HepG2 (cell line): ENCODE measurements around the gene COQ6. TPM values are rescaled to one million over a fixed set of nuclear protein-coding genes. Genes with fewer than 3 reads are reported as not detected.

Experiments
- CSRNP1 ChIP-seq: sonication (generic); formaldehyde crosslinking; IDR thresholded peaks from 2 replicates; pipeline ENCODE4 v1.8.1; 2023; ENCODE audit warnings: mild to moderate bottlenecking, missing genetic modification reagents
- ELF4 ChIP-seq: sonication (generic); formaldehyde crosslinking; IDR thresholded peaks from 2 replicates; pipeline ENCODE4 v1.5.0; 2020; ENCODE audit warnings: missing genetic modification reagents, mild to moderate bottlenecking, moderate library complexity, borderline replicate concordance
- ESRRA ChIP-seq: sonication (generic); formaldehyde crosslinking; IDR thresholded peaks from 2 replicates; pipeline ENCODE4 v1.5.1; 2020; ENCODE audit warnings: mild to moderate bottlenecking, low read depth, missing genetic modification reagents
- FOXA1 ChIP-seq, 2 experiments: fragments of 450-650 bp in 1 of 2; sonication (generic) in 1 of 2; formaldehyde crosslinking in 1 of 2; IDR thresholded peaks; 2 replicates each; pipeline versions ENCODE4 v1.4.0 to v1.6.1; 2016 to 2020; ENCODE audit warnings: missing genetic modification reagents in 1 of 2
- GATA4 ChIP-seq: sonication (generic); IDR thresholded peaks from 2 replicates; pipeline ENCODE4 v1.6.1; 2016; ENCODE audit warnings: antibody characterized with exemption, low read depth, borderline replicate concordance
- GATAD2A ChIP-seq: IDR thresholded peaks from 2 replicates; pipeline ENCODE4 v1.6.1; 2016
- HDAC1 ChIP-seq: sonication (generic); formaldehyde crosslinking; IDR thresholded peaks from 2 replicates; pipeline ENCODE4 v1.5.1; 2020; ENCODE audit warnings: mild to moderate bottlenecking, missing genetic modification reagents
- HDAC6 ChIP-seq: fragments of 200-600 bp; sonication (generic); IDR thresholded peaks from 2 replicates; pipeline ENCODE4 v1.7.0; 2017; ENCODE audit warnings: mild to moderate bottlenecking, antibody characterized with exemption, low read length, low read depth
- IKZF1 ChIP-seq: fragments of 450-650 bp; IDR thresholded peaks from 2 replicates; pipeline ENCODE4 v1.7.1; 2016
- MTF1 ChIP-seq: sonication (generic); formaldehyde crosslinking; IDR thresholded peaks from 2 replicates; pipeline ENCODE4 v1.5.0; 2020; ENCODE audit warnings: missing genetic modification reagents
- NPAS2 ChIP-seq: sonication (generic); formaldehyde crosslinking; IDR thresholded peaks from 2 replicates; pipeline ENCODE4 v1.8.0; 2022; ENCODE audit warnings: mild to moderate bottlenecking, missing genetic modification reagents, borderline replicate concordance
- PTBP1 ChIP-seq: fragments of 200-400 bp; formaldehyde crosslinking; IDR thresholded peaks from 2 replicates; pipeline ENCODE4 v1.6.1; 2018; ENCODE audit warnings: low read length, low read depth; ENCODE audit not compliant: poor library complexity, severe bottlenecking
- RNF219 ChIP-seq: sonication (generic); formaldehyde crosslinking; IDR thresholded peaks from 2 replicates; pipeline ENCODE4 v1.5.0; 2020; ENCODE audit warnings: mild to moderate bottlenecking, missing genetic modification reagents
- SMAD9 ChIP-seq: sonication (generic); formaldehyde crosslinking; IDR thresholded peaks from 2 replicates; pipeline ENCODE4 v1.5.1; 2020; ENCODE audit warnings: mild to moderate bottlenecking, missing genetic modification reagents
- SOX5 ChIP-seq: IDR thresholded peaks from 2 replicates; pipeline ENCODE4 v1.6.1; 2016; ENCODE audit warnings: borderline replicate concordance
- SRF ChIP-seq: IDR thresholded peaks from 2 replicates; pipeline ENCODE4 v1.6.1; 2011; ENCODE audit warnings: mild to moderate bottlenecking, low read depth, low read length, moderate library complexity
- SRSF1 ChIP-seq: fragments of 200-400 bp; formaldehyde crosslinking; optimal IDR thresholded peaks from 2 replicates; pipeline ENCODE3; 2017; ENCODE audit warnings: mild to moderate bottlenecking, low read depth, low read length, moderate library complexity
- ZNF207 ChIP-seq: fragments of 450-650 bp; IDR thresholded peaks from 2 replicates; pipeline ENCODE4 v1.6.1; 2016; ENCODE audit warnings: antibody characterized with exemption, borderline replicate concordance
- ZNF335 ChIP-seq: sonication (generic); formaldehyde crosslinking; IDR thresholded peaks from 2 replicates; pipeline ENCODE4 v1.4.0; 2020; ENCODE audit warnings: missing genetic modification reagents
- ZNF451 ChIP-seq: sonication (generic); formaldehyde crosslinking; IDR thresholded peaks from 2 replicates; pipeline ENCODE4 v1.5.0; 2020; ENCODE audit warnings: mild to moderate bottlenecking, missing genetic modification reagents
- ZNF543 ChIP-seq: sonication (generic); formaldehyde crosslinking; IDR thresholded peaks from 2 replicates; pipeline ENCODE4 v1.4.0; 2020; ENCODE audit warnings: mild to moderate bottlenecking, missing genetic modification reagents
- ZUFSP ChIP-seq: sonication (generic); formaldehyde crosslinking; IDR thresholded peaks from 2 replicates; pipeline ENCODE4 v1.9.0; 2021; ENCODE audit warnings: missing genetic modification reagents, mild to moderate bottlenecking, borderline replicate concordance
- polyA plus RNA-seq, 8 experiments: library from polyadenylated mRNA; depleted of rRNA in 3 of 8; stranded (reverse) in 7 of 8; unstranded in 1 of 8; fragments of >200 nt; fragmentation: Illumina TruSeq in 4 of 8; extraction: Trizol in 4 of 8; gene quantifications; 2 replicates each; pipeline versions ENCODE4 v1.2.1 to v1.2.3, GENCODE V29; 2011 to 2016; ENCODE audit warnings: low read depth in 4 of 8, missing spikeins in 1 of 8, mixed read lengths in 1 of 8; ENCODE audit not compliant: insufficient read depth in 1 of 8
- total RNA-seq, 5 experiments: library from RNA; depleted of rRNA; stranded (reverse); fragments of >200 nt; fragmentation: Illumina TruSeq; extraction: Trizol; gene quantifications; 2 replicates each; pipeline ENCODE4 v1.2.3, GENCODE V29; 2016; ENCODE audit warnings: low read depth in 1 of 5
- TF ChIP-seq, protein P1 (sequence below): sonication (generic); formaldehyde crosslinking; IDR thresholded peaks from 2 replicates; pipeline ENCODE4 v1.4.0; 2020; ENCODE audit warnings: missing genetic modification reagents

COQ6 gene
- total and polyA plus RNA-seq, 2 of the 13 experiments (the other 11 are each of a cell fraction or from before 2014, with no cell fraction given), result 18.9 to 34.7 TPM

DNA sequence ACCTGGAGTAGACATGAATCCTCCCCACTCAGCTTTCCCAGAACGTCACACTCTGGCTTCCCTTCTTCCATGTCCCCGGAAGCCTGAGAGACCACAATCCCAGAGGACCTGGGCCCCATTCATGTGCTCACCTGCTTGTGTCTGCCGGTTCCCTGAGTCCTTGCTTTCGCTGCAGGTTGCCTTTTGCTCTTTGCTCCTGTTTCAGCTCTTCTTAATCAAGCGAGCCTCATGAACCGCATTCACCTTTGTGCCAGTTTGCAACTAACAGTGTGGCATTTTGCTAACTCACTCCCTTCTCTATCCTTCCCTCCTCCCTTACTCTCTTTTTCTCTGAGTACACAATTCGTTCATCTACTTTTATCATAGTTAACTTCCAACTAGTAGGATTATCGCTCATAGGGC, 45.9 kb downstream of the COQ6 start (continued):
- TF ChIP-seq ZUFSP (no peak), PTBP1 (no peak), GATA4 (no peak), SMAD9 (no peak), IKZF1 (no peak), SOX5 (CRISPR knock-in tag) (peak; percentile 62; the same call in 1 of the 2 replicates), MTF1 (CRISPR knock-in tag) (no peak), GATAD2A (CRISPR knock-in tag) (peak; percentile 61; the same call in 1 of the 2 replicates), ELF4 (CRISPR knock-in tag) (no peak), ESRRA (CRISPR knock-in tag) (no peak), HDAC1 (peak; percentile 19; the same call in 1 of the 2 replicates), CSRNP1 (CRISPR knock-in tag) (0 out of 2 replicates have a peak, but pooled peaks have one; percentile 16), HDAC6 (no peak), FOXA1 (IDR thresholded peaks at IDR 0.05) (no peak), FOXA1 (CRISPR knock-in tag; IDR thresholded peaks at IDR 0.05) (0 out of 2 replicates have a peak, but pooled peaks have one; percentile 11), ZNF451 (no peak), ZNF335 (no peak), ZNF543 (CRISPR knock-in tag) (no peak), ZNF207 (no peak), SRSF1 (no peak), NPAS2 (CRISPR knock-in tag) (no peak), SRF (no peak), RNF219 (CRISPR knock-in tag) (no peak)
- TF ChIP-seq, protein P1, sequence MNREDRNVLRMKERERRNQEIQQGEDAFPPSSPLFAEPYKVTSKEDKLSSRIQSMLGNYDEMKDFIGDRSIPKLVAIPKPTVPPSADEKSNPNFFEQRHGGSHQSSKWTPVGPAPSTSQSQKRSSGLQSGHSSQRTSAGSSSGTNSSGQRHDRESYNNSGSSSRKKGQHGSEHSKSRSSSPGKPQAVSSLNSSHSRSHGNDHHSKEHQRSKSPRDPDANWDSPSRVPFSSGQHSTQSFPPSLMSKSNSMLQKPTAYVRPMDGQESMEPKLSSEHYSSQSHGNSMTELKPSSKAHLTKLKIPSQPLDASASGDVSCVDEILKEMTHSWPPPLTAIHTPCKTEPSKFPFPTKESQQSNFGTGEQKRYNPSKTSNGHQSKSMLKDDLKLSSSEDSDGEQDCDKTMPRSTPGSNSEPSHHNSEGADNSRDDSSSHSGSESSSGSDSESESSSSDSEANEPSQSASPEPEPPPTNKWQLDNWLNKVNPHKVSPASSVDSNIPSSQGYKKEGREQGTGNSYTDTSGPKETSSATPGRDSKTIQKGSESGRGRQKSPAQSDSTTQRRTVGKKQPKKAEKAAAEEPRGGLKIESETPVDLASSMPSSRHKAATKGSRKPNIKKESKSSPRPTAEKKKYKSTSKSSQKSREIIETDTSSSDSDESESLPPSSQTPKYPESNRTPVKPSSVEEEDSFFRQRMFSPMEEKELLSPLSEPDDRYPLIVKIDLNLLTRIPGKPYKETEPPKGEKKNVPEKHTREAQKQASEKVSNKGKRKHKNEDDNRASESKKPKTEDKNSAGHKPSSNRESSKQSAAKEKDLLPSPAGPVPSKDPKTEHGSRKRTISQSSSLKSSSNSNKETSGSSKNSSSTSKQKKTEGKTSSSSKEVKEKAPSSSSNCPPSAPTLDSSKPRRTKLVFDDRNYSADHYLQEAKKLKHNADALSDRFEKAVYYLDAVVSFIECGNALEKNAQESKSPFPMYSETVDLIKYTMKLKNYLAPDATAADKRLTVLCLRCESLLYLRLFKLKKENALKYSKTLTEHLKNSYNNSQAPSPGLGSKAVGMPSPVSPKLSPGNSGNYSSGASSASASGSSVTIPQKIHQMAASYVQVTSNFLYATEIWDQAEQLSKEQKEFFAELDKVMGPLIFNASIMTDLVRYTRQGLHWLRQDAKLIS (CRISPR knock-in tag), result no peak
